Measurements from ENCODE around the gene ZNF879. TPM values are rescaled to one million over a fixed set of nuclear protein-coding genes. Genes with fewer than 3 reads are reported as not detected.

ZNF879 gene
- total and polyA plus RNA-seq, 2 experiments from 2014 or later, result 5.4 to 9.4 TPM

- Histone ChIP-seq H3K4me3 (no peak overlapping the region), H3K27ac (no peak overlapping the region), H3K27me3 (no peaks in the 10 kb centered on the region), H3K9me3 (ENCODE audit: low read depth) (no peaks in the 10 kb centered on the region), H3K36me3 (no peaks in the 10 kb centered on the region), H3K4me1 (ENCODE audit: low read depth) (no peaks in the 10 kb centered on the region)
- no peak for TF ChIP-seq CTCF (IDR thresholded peaks at IDR 0.05; ENCODE audit: low read depth, low read length)
- no peak for DNase-seq (ENCODE audit: low read depth in 1 of 2, low spot score in 1 of 2)
Observed at GRCh38 chr5:179055436-179055835, 31.8 kb downstream of the ZNF879 start.

- no peaks in the 10 kb centered on the region for H3K27me3 ChIP-seq
- no peaks in the 10 kb centered on the region for H3K9me3 ChIP-seq (ENCODE audit: low read depth)
- DNase-seq (ENCODE audit: low read depth in 1 of 2, low spot score in 1 of 2), result no peak
- H3K4me1 ChIP-seq (ENCODE audit: low read depth), result no peaks in the 10 kb centered on the region
- no peak for TF ChIP-seq CTCF (IDR thresholded peaks at IDR 0.05; ENCODE audit: low read depth, low read length)
- no peak overlapping the region for H3K27ac ChIP-seq
- H3K36me3 ChIP-seq, result no peaks in the 10 kb centered on the region
- no peak overlapping the region for H3K4me3 ChIP-seq
Observed at GRCh38 chr5:179055841-179056240, 32.2 kb downstream of the ZNF879 start.

GRCh38 chr5:179060116-179061008, 36.8 kb downstream of the ZNF879 start, which contains the start of gene ZNF354C:
Gene ZNF354C, plus strand, starts transcription at chr5:179060373. Its CDS starts 1,696 bp downstream, at chr5:179062069.
- Histone ChIP-seq H3K27ac (no peak within 1 kb of the TSS), H3K9me3 (ENCODE audit: low read depth) (no peaks in the 10 kb centered on the region)
- no peak for TF ChIP-seq CTCF (IDR thresholded peaks at IDR 0.05; ENCODE audit: low read depth, low read length)

GRCh38 chr5:179061025-179061424, 37.4 kb downstream of the ZNF879 start:
- Histone ChIP-seq H3K27ac (no peak overlapping the region), H3K9me3 (ENCODE audit: low read depth) (no peaks in the 10 kb centered on the region), H3K4me3 (peak overlapping the region; percentile 42), H3K27me3 (no peaks in the 10 kb centered on the region), H3K36me3 (no peaks in the 10 kb centered on the region), H3K4me1 (ENCODE audit: low read depth) (no peaks in the 10 kb centered on the region)
- DNase-seq (ENCODE audit: low read depth in 1 of 2, low spot score in 1 of 2), result no peak
- no peak for TF ChIP-seq CTCF (IDR thresholded peaks at IDR 0.05; ENCODE audit: low read depth, low read length)

More at GRCh38 chr5:179060116-179061008, 36.8 kb downstream of the ZNF879 start, which contains the start of gene ZNF354C:
- H3K27me3 ChIP-seq, result no peaks in the 10 kb centered on the region
- peak; percentile 81 to 95 for DNase-seq (ENCODE audit: low read depth in 1 of 2, low spot score in 1 of 2)
- no peaks in the 10 kb centered on the region for H3K36me3 ChIP-seq
- peak within 1 kb of the TSS; percentile 42 for H3K4me3 ChIP-seq
- H3K4me1 ChIP-seq (ENCODE audit: low read depth), result no peaks in the 10 kb centered on the region

GRCh38 chr5:179065703-179066102, 42.1 kb downstream of the ZNF879 start:
- Histone ChIP-seq H3K4me1 (ENCODE audit: low read depth) (no peaks in the 10 kb centered on the region), H3K27me3 (no peaks in the 10 kb centered on the region), H3K36me3 (no peaks in the 10 kb centered on the region), H3K9me3 (ENCODE audit: low read depth) (no peaks in the 10 kb centered on the region), H3K27ac (no peak overlapping the region), H3K4me3 (no peak overlapping the region)
- DNase-seq (ENCODE audit: low read depth in 1 of 2, low spot score in 1 of 2), result no peak
- TF ChIP-seq CTCF (IDR thresholded peaks at IDR 0.05; ENCODE audit: low read depth, low read length), result no peak

All from cardiac muscle cell (in vitro differentiated cells and primary cell).